ENCODE data around the gene PAGR1.
A peak's percentile ranks its signal among the peaks of the same experiment; 100 is the strongest.

Gene PAGR1

DNA sequence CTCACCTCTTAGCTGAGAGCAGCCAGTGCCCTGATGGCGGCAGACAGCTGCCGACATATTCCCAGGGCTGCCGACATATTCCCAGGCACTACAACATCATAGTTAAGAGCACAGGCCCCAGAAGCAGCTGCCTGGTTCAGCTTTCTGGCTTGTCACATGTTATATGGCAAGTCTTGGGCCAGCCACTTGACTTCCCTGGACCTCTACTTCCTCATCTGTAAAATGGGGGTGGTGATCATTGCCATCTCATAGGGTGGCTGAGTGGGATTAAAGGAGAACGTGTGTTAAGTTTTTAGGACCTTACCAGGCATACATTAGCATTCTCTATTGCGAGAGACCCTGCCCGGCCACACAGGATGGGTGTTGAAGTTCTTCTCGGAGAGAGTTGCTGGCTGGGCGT lies 28.0 kb downstream of the PAGR1 start:
- H3K4me3 ChIP-seq (ENCODE audit: low read depth, low read length): no peak overlapping the region
- TF ChIP-seq, protein P1, sequence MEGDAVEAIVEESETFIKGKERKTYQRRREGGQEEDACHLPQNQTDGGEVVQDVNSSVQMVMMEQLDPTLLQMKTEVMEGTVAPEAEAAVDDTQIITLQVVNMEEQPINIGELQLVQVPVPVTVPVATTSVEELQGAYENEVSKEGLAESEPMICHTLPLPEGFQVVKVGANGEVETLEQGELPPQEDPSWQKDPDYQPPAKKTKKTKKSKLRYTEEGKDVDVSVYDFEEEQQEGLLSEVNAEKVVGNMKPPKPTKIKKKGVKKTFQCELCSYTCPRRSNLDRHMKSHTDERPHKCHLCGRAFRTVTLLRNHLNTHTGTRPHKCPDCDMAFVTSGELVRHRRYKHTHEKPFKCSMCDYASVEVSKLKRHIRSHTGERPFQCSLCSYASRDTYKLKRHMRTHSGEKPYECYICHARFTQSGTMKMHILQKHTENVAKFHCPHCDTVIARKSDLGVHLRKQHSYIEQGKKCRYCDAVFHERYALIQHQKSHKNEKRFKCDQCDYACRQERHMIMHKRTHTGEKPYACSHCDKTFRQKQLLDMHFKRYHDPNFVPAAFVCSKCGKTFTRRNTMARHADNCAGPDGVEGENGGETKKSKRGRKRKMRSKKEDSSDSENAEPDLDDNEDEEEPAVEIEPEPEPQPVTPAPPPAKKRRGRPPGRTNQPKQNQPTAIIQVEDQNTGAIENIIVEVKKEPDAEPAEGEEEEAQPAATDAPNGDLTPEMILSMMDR (conservative IDR thresholded peaks at IDR 0.05; ENCODE audit: low read depth, low read length): no peak

DNA sequence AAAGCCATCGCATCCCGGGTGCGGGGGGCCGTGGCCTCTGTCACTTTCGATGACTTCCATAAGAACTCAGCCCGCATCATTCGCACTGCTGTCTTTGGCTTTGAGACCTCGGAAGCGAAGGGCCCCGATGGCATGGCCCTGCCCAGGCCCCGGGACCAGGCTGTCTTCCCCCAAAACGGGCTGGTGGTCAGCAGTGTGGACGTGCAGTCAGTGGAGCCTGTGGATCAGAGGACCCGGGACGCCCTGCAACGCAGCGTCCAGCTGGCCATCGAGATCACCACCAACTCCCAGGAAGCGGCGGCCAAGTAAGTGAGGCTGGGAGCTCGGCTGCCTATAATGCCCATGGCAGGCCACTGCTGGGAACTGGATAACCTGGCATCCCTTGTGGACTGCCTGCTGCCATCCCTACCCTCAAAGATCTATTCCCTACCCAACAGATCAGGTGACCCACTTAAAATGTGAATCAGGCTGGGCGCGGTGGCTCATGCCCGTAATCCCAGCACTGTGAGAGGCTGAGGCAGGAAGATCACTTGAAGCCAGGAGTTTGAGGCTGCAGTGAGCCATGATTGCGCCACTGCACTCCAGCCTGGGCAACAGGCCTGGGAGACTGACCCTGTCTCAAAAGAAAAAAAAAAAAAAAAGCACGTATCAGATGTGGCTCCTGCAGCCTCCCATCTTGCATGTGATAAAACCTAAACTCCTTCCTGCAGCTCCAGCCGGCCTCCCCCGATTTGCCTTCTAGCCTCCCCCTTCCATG lies 28.8 kb downstream of the PAGR1 start:
- TF ChIP-seq, protein P1 (conservative IDR thresholded peaks at IDR 0.05; ENCODE audit: low read depth, low read length): no peak

More for the DNA sequence above, 28.0 kb downstream of the PAGR1 start:
- DNase-seq (ENCODE audit: low read depth): no peak

DNA sequence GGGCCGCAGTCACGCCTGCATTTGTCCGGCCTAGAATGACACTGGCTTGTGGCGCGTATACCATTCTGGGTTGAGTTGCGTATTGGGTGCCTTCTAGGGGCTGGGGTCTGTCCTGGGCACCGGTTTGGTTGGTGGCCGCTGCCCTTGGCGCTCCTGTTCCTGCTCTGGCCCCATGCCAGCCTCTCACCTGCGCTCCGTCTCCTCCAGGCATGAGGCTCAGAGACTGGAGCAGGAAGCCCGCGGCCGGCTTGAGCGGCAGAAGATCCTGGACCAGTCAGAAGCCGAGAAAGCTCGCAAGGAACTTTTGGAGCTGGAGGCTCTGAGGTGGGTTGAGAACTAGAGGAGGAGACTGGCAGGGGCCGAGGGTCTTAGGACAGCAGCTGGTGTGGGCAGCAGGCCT lies 29.7 kb downstream of the PAGR1 start:
- H3K4me3 ChIP-seq (ENCODE audit: low read depth, low read length): no peak overlapping the region
- DNase-seq (ENCODE audit: low read depth): no peak
- TF ChIP-seq, protein P1 (conservative IDR thresholded peaks at IDR 0.05; ENCODE audit: low read depth, low read length): no peak

More for the DNA sequence above, 28.8 kb downstream of the PAGR1 start:
- DNase-seq (ENCODE audit: low read depth): peak; percentile 33
- H3K4me3 ChIP-seq (ENCODE audit: low read depth, low read length): no peak overlapping the region

DNA sequence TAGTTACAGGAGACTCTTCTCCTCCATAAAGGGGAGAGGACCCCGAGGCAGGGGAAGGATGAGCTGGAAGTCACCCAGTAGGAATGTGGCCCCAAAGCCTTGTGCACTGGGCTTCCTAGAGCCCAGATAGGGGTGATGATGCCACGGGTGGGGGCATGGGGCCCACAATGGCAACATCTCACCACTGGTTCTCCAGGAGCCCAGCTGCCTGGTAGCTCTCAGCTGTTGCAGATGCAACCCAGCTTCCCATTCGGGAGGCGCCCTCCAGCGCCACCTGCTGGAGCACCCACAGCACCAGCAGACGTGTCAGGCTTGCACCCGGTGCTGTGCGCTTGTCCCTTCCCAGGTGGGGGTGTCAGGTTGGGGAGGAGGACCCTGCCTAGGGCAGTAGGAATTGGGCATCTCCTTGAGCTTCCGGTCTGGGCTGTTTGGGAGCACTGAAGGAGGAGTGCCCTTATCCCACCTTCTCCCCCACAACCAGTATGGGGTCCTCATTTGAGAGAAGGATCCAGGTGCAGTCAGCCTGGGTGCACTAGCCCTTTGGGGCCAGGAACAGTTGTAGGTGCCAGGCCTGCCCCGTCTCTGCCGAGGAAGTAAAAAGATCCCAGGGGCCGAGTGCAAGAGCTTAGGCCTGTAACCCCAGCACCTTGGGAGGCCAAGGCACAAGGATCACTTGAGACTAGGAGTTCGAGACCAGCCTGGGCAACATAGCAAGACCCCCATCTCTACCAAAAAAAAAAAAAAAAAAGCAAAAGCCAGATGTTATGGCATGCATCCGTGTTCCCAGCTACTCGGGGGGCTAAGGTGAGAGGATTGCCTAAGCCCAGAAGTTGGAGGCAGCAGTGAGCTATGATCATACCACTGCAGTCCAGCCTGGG lies 32.7 kb downstream of the PAGR1 start:
- DNase-seq (ENCODE audit: low read depth): peak; percentile 80

DNA sequence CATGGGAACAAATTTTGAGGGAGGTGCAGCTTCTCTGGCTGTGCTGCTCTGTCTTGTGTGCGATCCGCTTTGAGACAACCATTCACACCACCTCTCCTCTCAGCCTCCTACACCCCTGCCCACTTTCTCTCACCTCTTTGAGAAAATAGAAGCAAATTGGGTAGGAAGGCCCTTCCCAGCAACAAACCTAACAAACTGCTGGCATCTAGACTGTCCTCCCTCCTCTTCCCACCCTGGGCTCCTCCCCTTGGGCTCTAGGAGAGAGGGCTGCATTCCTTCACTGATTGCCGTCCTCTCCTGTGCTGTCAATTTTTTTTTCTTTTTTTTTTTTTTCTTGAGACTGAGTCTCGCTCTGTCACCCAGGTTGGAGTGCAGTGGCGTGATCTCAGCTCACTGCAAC lies 33.6 kb downstream of the PAGR1 start:
- peak; percentile 47 for DNase-seq (ENCODE audit: low read depth)
- TF ChIP-seq, protein P1 (conservative IDR thresholded peaks at IDR 0.05; ENCODE audit: low read depth, low read length): no peak
- no peak overlapping the region for H3K4me3 ChIP-seq (ENCODE audit: low read depth, low read length)

More for the DNA sequence above, 32.7 kb downstream of the PAGR1 start:
- TF ChIP-seq, protein P1 (conservative IDR thresholded peaks at IDR 0.05; ENCODE audit: low read depth, low read length): peak; percentile 92
- no peak overlapping the region for H3K4me3 ChIP-seq (ENCODE audit: low read depth, low read length)

DNA sequence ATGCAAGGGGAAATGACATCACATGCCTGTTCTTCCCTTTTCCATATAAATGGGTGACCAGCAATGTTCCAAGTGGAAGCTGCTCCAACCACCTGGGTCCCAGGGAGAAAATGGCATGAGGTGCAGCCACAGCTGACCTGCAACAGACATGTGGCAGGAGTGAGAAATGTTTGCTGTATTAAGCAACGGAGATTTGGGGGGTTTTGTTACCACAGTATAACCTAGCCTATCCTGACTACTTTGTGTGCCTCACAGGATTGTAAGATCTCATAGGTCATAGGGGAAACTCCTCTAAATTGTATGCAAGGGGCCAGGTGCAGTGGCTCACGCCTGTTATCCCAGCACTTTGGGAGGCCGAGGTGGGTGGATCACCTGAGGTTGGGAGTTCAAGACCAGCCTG lies 35.0 kb downstream of the PAGR1 start:
- TF ChIP-seq, protein P1 (conservative IDR thresholded peaks at IDR 0.05; ENCODE audit: low read depth, low read length): no peak
- no peak for DNase-seq (ENCODE audit: low read depth)
- H3K4me3 ChIP-seq (ENCODE audit: low read depth, low read length): no peak overlapping the region
